WTC11 (cell line): ENCODE results near the gene CLCN1. TPM values are rescaled to one million over a fixed set of nuclear protein-coding genes. Genes with fewer than 3 reads are reported as not detected.
A peak's percentile ranks its signal among the peaks of the same experiment; 100 is the strongest.

Experiments
- ATAC-seq: fragments of 200-7000 bp; cut with Tn5 transposase; 2 replicates; pipeline ENCODE4 v1.10.0; 2021; ENCODE audit warnings: mild to moderate bottlenecking, moderate library complexity
- CTCF ChIA-PET: fragments of 300-600 bp; sonication (Branson Sonifier 250); formaldehyde crosslinking; loops from one replicate; lab custom pipeline; 2021; ENCODE audit warnings: antibody characterized with exemption; lab: Charles Lee
- POLR2A ChIA-PET: fragments of 350-600 bp; sonication (Branson Sonifier 250); formaldehyde crosslinking; loops from one replicate; lab custom pipeline; 2021; ENCODE audit warnings: antibody characterized with exemption; lab: Charles Lee
- DNase-seq: peaks from one replicate; pipeline ENCODE4 v3.0.0; 2021; ENCODE audit warnings: low spot score
- H3K27ac Mint-ChIP-seq: 2 replicates; pipeline ENCODE4 v1.8.0; 2021; ENCODE audit warnings: mixed read lengths
- H3K27me3 Mint-ChIP-seq: 2 replicates; pipeline ENCODE4 v1.8.0; 2021; ENCODE audit warnings: low read depth, mild to moderate bottlenecking, moderate library complexity, mixed read lengths
- H3K36me3 Mint-ChIP-seq: 2 replicates; pipeline ENCODE4 v1.8.0; 2021; ENCODE audit warnings: mixed read lengths
- H3K4me1 Mint-ChIP-seq: 2 replicates; pipeline ENCODE4 v1.8.0; 2022; ENCODE audit warnings: mixed read lengths
- H3K4me3 Mint-ChIP-seq: 2 replicates; pipeline ENCODE4 v1.8.0; 2021; ENCODE audit warnings: mild to moderate bottlenecking, moderate library complexity, mixed read lengths
- H3K9me3 Mint-ChIP-seq: 2 replicates; pipeline ENCODE4 v1.8.0; 2021; ENCODE audit warnings: mixed read lengths
- ATF6 ChIP-seq: sonication (generic); formaldehyde crosslinking; IDR thresholded peaks from 2 replicates; pipeline ENCODE4 v1.8.1; 2023; ENCODE audit warnings: mild to moderate bottlenecking, missing genetic modification reagents
- CREM ChIP-seq: sonication (generic); formaldehyde crosslinking; IDR thresholded peaks from 2 replicates; pipeline ENCODE4 v1.8.1; 2022; ENCODE audit warnings: mild to moderate bottlenecking, missing genetic modification reagents, moderate library complexity
- ESRRA ChIP-seq: sonication (generic); formaldehyde crosslinking; IDR thresholded peaks from 2 replicates; pipeline ENCODE4 v1.8.1; 2022; ENCODE audit warnings: mild to moderate bottlenecking, missing genetic modification reagents, borderline replicate concordance
- MXD4 ChIP-seq: fragments of 250-450 bp; sonication (Bioruptor Pico); IDR thresholded peaks from 2 replicates; pipeline ENCODE4 v1.8.0; 2021; ENCODE audit warnings: mild to moderate bottlenecking, moderate library complexity, borderline replicate concordance
- NFE2L1 ChIP-seq: sonication (generic); formaldehyde crosslinking; IDR thresholded peaks from 2 replicates; pipeline ENCODE4 v1.8.1; 2023; ENCODE audit warnings: missing genetic modification reagents
- SMAD3 ChIP-seq: sonication (generic); formaldehyde crosslinking; IDR thresholded peaks from 2 replicates; pipeline ENCODE4 v1.8.0; 2022; ENCODE audit warnings: missing genetic modification reagents, mild to moderate bottlenecking, borderline replicate concordance
- SP1 ChIP-seq: sonication (generic); formaldehyde crosslinking; conservative IDR thresholded peaks from 2 replicates; pipeline ENCODE4 v1.8.1; 2022; ENCODE audit warnings: missing genetic modification reagents
- ZNF317 ChIP-seq: sonication (generic); formaldehyde crosslinking; IDR thresholded peaks from 2 replicates; pipeline ENCODE4 v1.8.1; 2023; ENCODE audit warnings: low read depth, mild to moderate bottlenecking, moderate library complexity, missing genetic modification reagents, borderline replicate concordance
- ZNF396 ChIP-seq: fragments of 250-450 bp; sonication (Bioruptor Pico); IDR thresholded peaks from 2 replicates; pipeline ENCODE4 v1.8.0; 2021; ENCODE audit warnings: mild to moderate bottlenecking, moderate library complexity, borderline replicate concordance
- ZNF423 ChIP-seq: fragments of 250-450 bp; sonication (Bioruptor Pico); IDR thresholded peaks from 2 replicates; pipeline ENCODE4 v2.1.2; 2022; ENCODE audit warnings: mild to moderate bottlenecking, moderate library complexity
- ZNF532 ChIP-seq: fragments of 250-450 bp; sonication (Bioruptor Pico); IDR thresholded peaks from 2 replicates; pipeline ENCODE4 v1.9.0; 2021; ENCODE audit warnings: mild to moderate bottlenecking, borderline replicate concordance
- ZSCAN18 ChIP-seq: fragments of 250-450 bp; sonication (Bioruptor Pico); IDR thresholded peaks from 2 replicates; pipeline ENCODE4 v2.1.2; 2022; ENCODE audit warnings: mild to moderate bottlenecking, moderate library complexity
- total RNA-seq: library from RNA; stranded (reverse); gene quantifications from 3 replicates; pipeline ENCODE4 v1.2.3, GENCODE V29; 2021

Gene CLCN1
- total RNA-seq, 1 experiment from 2014 or later = 0.28 TPM

- Mint-ChIP-seq H3K27ac (peak overlapping the region; percentile 88), H3K27me3 (peaks cover 6% of the 10 kb centered on the region), H3K4me1 (peaks cover 61% of the 10 kb centered on the region), H3K36me3 (no peaks in the 10 kb centered on the region), H3K9me3 (no peaks in the 10 kb centered on the region), H3K4me3 (peak overlapping the region; percentile 20)
- ChIA-PET POLR2A (interaction anchor here (1.1 to 2.6 kb wide), 4 partner anchors 11 to 25 kb away, joined by 3 to 16 read pairs (median 4); partner anchors contain the start of gene ZYX), CTCF (interaction anchor here (0.7 to 4.8 kb wide), 13 partner anchors 10 to 129 kb away, joined by 3 to 68 read pairs (median 3); partner anchors contain the start of gene CASP2)
- TF ChIP-seq ZNF423 (CRISPR knock-in tag) = 0 out of 2 replicates have a peak, but pooled peaks have one; percentile 44
- no peak for TF ChIP-seq ESRRA (CRISPR knock-in tag)
- TF ChIP-seq ZSCAN18 (CRISPR knock-in tag) = peak; percentile 88
- TF ChIP-seq NFE2L1 (CRISPR knock-in tag) = no peak
- TF ChIP-seq MXD4 (CRISPR knock-in tag) = peak; percentile 83; the same call in 1 of the 2 replicates
- TF ChIP-seq CREM (CRISPR knock-in tag) = no peak
- TF ChIP-seq ZNF396 = peak; percentile 48; the same call in 1 of the 2 replicates
- peak; percentile 85; the same call in 1 of the 2 replicates for TF ChIP-seq ZNF532 (CRISPR knock-in tag)
- peak; percentile 63 for ATAC-seq
- peak; percentile 42 for DNase-seq
Observed at GRCh38 chr7:143369678-143370651, 54.1 kb downstream of the CLCN1 start.

GRCh38 chr7:143372070-143372469 lies 56.2 kb downstream of the CLCN1 start:
- ATAC-seq (no peak), DNase-seq (no peak)
- Mint-ChIP-seq H3K4me3 (no peak overlapping the region), H3K4me1 (peaks cover 68% of the 10 kb centered on the region), H3K27me3 (no peaks in the 10 kb centered on the region; the same call in 1 of the 2 replicates), H3K9me3 (no peaks in the 10 kb centered on the region), H3K27ac (peak overlapping the region; percentile 7), H3K36me3 (no peaks in the 10 kb centered on the region)
- POLR2A ChIA-PET = interaction anchor here (1.2 kb wide), 2 partner anchors 8 to 27 kb away, joined by 3 read pairs; no protein-coding TSS in a partner anchor
- no peak for TF ChIP-seq SMAD3
- TF ChIP-seq ESRRA (CRISPR knock-in tag) = no peak
- TF ChIP-seq SP1 (CRISPR knock-in tag) = no peak
- no peak for TF ChIP-seq ZNF317 (CRISPR knock-in tag)
- TF ChIP-seq ZNF423 (CRISPR knock-in tag) = no peak
- TF ChIP-seq ATF6 = no peak
- CTCF ChIA-PET = interaction anchor here (0.6 to 5.8 kb wide), 9 partner anchors 8 to 89 kb away, joined by 3 to 68 read pairs (median 3); partner anchors contain the start of gene EPHA1
